Femur (tissue), 1 donor: ENCODE data around the gene IGF1R.

Source experiments
- DNase-seq: peaks from one replicate; pipeline ENCODE4 v3.0.0-alpha.2; 2017

The IGF1R gene

DNA sequence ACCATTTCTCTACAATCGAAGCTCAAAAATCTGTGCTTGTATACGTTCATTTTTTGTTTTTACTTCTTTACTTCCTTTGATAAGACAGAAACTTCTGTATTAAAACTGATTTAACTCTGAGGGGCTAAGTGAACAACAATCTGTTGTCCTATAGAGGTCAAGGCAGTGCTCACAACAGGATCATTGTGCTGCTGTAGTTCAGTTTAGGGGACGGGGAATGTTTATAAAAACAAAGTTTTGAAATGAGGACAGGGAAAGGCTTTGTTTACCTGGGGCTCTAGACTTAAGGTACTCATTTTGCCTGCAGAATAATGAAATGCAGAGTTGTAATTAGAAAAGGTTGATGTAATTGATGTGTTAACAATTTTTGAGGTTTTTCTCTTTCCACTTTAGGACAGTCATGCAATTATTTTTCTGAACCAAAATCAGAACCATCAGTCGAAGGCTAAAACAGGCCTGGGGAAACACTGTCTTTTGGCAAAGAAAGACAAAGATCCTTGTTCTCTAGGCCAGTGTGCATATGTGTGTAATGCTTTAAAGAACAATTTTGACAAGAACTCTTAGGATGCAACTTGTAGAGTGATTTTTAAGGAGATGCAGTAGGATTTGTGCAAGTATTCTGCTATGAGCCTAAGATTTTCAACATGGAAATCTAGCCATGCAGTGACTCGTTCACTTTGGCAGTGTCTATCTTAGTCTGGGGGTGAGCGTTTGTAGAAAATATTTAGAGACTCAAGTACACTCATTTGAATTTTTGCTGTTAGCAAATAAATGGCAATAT is 194.0 kb downstream of the IGF1R start:
- DNase-seq = no peak

DNA sequence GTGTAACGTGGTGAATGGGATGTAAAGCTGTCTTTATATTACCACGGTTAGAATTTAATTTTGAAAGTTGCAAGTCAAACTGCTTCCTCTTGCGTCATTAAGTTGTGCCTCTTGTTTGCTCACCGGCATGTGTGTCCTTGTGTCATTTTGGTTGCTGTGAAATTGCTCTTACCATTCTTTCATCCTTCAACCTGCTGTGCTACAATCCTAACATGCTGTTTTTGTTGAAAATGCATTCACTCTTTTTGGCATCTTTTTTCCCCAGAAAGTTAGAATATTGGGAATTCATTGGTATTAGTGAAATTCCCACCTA is 194.6 kb downstream of the IGF1R start:
- DNase-seq = no peak

DNA sequence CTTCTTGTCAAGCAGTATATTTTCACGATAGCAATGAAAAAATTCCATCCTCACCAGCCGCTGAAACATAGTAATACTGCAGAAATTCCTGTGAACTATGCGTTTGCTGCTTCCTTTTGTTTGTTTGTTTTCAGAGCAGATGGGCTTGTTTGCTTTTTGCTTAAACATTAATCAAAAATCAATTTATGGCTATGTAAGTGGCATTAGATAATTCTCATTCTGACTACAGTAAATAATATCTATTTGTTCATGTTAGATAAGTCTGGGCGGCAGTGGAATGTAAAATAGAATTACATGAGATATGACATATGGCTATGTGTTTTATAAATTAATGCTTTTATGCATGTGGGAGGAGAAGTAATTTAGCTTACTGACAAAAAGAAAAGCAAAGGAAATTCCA is 195.5 kb downstream of the IGF1R start:
- DNase-seq = no peak

DNA sequence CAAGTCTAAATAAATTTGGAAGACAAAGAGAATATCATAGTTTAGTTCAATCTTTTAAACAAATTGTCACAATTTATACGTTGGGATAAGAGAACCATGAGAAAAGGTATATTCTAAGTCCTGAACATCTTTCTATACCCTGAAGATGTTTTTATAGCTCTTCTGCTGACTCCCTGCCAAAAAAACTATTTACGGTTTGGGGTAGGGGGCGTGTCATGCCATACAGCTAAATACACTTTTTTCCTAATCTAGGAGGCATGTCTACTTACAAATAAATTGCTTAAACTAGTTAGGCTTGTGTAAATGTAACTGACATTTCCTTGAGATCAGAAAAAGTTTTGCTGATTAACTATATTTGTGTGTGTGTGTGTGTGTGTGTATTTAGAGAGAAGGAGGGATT is 195.9 kb downstream of the IGF1R start:
- DNase-seq = no peak

DNA sequence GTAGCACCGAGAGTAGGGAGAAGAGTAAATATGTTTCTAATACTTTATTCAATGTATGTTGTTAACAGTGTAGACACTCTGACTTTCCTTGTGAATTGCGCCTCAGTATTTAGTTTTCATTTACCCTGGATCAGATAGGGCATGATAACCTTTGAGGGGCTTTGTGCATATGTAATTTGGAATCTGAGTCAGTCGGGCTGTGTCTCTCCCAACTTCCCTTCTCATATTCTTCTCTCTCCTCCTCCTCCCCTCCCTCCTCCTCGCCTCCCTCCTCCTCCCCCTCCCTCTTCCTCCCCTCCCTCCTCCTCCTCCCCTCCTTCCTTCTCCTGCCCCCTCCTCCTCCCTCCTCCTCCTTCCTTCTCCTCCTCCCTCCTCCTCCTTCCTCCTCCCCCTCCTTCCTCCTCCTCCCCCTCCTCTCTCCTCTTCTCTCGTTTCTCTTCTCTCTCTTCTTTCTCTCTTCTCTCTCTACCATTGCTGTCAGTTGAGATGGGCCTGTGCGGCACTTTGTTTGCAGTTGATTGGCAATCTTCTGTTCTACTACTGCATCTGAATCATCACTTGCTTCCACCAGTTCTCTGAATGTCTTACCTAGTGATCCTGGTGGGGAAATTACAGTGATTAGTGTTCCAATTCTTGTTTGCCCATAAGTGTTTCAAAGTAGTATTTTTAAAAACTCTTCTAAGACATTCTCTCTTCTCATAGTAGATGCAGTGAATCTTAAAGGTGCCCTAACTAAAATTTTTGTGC is 197.0 kb downstream of the IGF1R start:
- DNase-seq = no peak

DNA sequence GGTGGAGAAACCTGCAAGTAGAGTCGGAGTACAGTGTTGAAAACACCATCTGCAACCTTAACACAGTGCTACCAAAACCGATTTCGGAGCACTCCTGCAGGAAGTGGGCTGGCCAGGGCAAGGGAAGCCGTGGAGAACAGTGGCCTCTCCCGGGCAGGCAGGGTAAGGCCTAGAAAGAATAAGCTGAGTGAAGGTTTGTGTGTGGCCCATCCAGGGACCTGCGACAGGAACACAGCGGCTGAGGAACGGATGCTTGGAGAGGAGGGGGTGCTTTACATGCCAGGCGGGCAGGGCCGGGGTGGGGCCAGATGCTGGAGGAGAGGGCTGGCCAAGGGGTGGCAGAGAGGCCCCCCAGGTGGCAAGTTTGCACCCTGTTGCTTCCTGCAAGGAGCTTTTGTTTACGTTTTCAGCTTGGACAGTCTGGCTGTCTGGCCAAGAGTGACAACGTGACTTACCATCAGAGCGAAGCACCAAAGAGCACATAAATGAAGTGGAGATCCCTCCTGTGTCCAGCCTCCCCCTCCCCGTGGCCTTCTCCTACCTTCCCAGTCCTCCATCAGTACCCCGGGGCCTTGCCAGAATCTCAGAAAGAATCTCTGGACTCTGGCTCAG is 202.7 kb downstream of the IGF1R start:
- peak; percentile 81 for DNase-seq

DNA sequence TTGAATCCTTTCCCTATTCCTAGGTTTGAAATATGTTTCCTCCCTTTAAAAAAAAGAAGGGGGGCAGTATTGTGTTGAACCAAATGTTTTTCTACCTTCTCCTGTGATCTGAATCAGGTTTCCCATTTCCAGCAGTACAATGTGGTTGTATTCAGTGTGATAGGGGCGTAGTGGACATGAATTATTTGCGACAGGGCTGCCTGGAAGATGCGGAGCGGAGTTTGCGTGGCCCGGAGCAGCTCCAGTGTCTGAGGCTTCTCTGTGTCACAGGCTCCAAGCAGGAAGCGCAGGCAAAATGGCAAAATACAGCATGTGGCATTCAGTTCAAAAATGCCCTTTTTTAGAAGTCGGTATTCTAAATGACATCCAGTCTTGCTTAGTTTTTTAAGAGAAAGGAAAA is 204.8 kb downstream of the IGF1R start:
- peak; percentile 94 for DNase-seq

DNA sequence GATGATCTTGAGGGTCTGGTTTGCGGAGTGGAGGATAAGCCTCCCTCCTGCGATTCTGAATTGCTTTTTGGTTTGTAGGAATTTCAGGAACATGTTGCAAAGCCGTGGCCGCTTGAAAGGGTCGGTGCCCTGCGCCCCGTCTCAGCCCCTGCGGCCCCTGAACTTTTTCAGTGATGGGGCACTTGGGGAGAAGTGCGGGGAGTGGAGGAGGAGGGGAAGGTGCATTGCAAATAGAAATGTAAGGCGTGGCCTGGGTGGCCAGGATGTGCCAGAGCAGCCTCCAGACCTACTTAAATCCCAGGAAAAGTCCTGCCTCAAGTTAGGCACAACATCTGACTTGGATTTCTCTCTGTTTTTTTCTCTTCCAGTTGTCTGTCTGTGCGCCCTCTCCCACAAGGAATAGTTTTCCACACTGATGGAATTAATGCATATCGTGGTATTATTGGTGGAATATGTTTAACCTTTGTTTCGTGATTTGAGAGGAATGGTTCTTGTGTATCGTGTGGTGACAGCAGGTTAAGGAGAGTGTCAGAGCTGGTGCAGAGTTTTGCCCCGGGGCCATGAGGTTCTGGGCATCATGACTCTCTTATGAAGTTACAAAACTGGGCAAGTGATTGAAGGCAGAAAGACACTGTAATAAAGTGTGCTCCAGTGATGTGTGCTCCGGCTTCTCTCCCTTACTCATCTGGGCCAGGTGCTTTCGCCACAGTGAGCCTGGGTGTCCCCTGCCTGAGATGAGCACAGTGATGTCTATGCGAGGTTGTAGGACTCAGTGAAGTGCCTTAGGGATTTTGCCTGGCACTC is 205.5 kb downstream of the IGF1R start:
- DNase-seq = no peak

DNA sequence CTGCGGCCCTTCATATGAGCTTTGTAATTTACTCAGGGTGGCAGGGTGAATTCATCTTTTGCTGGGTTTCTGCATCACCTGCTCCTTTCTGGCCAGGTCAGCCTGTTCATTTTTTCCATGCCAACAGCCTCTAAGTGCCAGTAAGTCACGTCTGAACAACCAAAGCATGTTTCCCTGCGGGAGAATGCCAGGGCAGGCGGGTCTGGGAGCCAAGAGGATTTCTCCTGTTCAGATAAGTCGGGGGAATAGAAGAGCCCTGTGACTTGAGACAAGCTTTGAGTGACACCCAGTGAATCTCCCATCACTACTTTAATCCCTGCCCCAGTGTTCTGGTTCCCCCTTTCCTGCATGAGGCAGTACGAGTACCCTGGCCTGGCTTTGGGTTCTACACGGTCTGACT is 206.2 kb downstream of the IGF1R start:
- DNase-seq = no peak

DNA sequence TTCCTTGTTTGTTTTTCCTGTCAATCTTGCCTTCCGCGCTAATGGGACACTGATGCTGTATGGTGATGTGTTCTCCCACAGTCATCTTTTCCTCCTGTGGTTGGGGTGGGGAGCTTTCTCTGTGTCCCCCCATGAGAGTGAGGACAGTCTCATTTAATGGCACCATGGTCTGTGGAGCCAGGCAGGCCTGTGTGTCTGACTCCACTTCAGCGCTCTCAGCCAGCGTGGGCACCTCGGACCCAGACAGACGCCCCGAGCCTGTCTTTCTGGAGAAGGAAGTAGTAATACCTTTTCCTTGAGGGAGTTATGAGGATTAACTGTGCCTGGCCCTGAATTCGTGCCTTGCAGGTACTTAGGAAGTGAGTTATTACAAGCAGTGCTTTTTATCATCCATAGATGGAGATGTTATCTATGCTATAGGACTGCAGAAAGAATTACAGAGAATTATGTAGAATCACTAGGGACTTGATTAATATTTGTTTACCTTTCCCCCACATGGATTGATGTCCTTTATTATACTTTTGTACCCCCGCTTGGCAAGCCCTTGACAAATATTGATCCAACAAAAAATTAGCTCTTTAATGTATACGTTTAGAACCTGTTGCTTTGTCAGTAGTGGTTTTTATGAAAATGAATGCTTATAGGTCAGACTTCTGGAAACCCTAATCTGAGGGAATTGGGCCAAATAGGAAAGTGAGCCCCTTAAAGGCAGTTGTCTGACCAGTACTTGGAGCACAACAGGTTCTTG is 206.9 kb downstream of the IGF1R start:
- no peak for DNase-seq

DNA sequence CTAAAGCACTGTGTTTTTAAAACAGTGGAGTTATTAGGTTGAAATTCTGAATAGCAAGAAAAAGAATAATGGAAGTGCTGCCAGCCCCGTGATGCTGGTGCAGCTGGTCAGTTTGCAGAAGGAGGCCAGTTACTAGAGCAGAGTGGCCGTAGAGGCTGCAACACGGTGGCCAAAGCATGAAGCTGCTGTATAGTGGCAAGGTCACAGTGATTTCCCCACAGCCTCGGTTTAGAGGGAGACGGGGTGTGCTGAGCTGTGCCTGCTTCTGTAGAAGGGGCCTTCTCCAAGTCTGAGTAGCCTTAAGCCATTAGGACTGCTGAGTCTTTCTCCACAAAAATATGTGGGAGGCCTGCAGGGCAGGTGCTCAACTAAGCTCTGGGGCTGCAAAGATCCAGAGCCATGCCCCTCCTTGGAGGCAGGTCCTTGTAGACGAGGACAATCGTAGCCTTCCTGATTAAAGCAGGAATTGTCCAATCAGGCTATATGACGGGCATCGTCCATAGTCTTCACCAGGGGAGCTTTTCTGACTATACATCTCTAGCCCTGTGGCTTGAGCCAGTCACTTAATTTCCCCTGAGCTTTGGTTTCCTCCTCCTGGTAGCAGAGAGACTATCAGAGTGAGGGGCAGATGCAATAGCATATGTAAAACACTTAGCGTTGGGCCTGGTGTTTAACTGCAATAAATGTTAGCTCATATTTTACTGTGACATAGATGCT is 207.6 kb downstream of the IGF1R start:
- no peak for DNase-seq

DNA sequence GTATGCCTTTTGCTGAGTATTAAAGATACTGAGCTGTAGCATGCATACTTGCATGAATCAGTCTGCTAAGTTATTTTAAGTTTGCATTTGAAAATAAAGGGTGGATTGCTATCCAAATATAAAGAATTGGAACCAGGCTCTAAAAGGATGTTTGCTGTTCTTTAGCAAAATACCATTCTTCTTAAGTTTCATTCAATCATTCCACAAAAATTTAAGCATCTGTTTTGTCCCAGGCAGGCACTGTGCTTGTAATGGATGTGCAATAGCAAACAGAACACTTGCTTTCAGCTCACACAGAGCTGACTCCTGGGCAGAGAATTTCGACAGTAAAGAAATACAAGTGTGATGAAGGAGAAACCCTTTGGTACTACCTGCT is 208.2 kb downstream of the IGF1R start:
- no peak for DNase-seq

DNA sequence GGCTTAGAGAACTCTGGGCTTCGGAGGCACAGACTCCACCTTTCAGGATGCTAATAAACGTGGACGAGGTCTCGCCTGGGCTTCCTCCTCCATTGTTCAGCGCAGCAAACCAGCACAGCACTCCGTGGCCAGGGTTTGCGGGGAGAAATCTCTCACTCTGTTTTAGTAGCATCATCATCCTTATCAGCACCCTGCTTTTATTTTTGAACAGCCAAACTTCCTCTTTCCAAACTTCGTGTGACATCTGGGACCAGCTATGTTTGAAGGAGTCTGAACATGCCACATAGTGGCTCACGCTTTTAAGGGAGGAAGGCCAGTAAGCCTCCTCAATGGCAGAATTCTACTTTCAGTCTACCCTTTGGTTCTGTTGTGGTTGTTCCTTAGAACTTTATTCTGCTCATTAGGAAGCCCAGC is 210.3 kb downstream of the IGF1R start:
- DNase-seq = no peak

DNA sequence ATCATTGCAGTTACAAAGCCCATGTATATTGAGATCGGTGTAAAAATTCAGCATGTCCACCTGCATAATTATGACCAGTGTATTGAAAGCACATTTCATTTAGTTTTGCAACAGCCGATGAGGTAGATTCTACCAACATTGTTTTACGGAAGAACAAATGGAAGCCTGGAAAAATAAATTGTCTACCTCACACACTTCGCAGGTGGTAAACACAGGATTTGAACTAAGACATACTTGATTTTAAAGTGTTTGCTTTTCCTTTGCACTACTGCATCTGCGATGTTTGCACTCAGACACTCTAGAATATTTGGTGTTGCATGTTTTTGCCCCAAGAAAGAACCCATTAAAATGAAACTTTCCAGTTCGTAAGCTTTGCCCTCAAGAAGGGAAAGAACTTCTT is 210.8 kb downstream of the IGF1R start:
- no peak for DNase-seq

DNA sequence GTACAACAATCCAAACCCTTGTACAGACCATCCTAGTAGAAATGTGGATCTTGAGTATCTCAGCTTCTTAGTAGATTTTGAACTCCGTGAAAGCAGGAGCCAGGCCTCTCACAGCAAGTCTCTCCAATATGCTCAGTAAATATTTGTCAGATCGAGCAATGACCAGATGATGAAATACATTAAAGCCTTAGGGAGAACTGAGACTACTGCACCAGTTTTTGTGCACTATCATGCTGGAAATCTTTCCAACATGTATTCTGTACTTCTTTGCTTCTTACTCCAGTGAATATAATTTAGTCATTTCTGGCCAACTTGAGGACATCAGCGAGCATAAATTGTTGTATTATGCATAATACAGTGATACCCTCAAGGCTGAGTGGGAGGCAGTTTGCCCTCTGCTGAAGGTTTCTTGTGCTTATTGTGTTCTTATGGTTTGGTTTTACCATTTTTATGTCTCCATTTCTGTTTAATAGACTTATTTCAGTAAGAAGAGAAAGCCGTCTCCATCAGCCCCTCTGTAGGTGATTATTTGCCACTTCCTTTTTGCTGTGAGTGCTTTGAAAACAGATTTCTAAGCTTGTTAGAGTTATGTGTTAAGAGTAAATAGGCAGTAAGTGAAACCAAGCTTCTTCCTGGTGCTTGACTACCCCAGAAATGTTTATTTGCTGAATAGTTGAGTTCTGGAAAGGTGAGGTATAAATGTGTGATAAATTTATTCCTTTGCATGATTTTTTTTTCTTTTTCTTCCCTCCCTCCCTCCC is 212.1 kb downstream of the IGF1R start:
- no peak for DNase-seq

DNA sequence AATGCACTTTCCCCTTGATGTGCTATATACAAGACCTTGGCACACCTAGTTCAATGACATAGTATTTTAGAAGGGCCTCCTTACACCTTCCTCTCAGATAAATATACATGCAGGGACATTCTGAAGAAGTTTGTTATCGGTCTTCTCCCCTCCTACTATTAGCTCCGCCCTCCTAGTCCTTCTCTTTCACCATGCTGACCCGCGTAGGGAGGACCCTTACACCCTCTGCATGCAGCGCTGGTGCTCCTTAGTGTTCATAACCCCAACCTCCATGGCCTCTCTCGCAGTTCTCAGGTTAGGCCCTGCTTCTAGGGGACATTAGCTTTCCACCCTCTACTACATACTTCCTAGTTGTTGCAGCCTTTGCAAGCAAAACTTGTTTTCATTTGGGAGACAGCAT is 212.8 kb downstream of the IGF1R start:
- no peak for DNase-seq

DNA sequence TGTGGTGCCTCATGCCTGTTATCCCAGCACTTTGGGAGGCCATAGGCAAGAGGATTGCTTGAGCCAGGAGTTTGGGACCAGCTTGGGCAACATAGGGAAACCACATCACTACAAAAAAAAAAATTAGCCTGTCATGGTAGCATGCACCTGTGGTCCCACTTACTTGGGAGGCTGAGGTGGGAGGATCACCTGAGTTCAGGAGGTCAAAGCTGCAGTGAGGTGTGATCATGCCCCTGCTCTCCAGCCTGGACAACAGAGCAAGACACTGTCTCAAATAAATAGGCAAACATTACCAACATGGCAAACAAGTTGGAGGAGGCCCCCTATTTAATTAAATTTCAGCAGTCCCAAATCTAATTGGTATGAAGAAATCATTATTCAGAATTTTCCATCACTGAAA is 215.6 kb downstream of the IGF1R start:
- no peak for DNase-seq

DNA sequence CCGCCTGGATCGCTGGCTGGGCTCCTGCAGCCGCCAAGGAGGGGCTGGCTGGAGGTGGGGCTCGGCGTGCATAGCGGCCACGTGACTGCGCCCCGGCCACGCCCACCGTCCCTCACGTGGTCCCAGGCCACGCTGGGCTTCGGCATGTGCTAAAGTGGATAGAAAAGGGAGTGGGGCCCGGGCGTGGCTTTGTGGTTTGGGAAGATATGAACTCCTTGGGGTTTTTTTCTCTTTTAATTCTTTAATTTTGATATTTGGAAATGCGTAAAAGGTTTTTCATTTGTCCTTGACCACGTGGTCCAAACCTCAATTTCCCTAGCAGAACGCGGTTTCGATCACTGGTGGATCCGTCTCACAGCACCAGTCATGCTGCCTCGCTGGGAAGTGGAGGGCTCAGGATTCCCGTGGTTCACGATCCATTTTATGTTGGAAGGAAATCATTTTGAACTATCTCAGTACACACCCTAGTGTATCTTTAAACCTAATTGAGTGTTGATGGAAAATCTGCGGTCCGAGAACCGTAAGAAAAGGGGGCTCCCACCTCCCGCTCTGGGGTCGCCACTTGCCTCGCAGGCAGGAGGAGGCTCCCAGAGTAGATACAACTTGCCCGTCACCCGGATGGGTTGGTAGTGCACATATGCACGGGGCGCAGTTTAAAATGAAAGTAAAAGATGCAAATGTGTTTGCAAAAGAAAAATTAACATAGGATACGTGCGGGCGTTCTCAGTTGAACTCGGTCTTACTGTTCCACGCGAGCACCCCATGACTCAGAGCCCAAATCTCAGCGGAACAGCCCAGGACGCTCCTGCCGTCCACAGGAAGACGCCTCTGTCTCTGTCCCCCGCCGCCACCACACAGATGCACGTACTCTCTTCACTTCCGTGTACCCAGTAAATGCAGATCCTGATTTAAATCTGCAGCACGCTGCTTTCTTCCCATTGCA is 217.3 kb downstream of the IGF1R start:
- DNase-seq = peak; percentile 84

DNA sequence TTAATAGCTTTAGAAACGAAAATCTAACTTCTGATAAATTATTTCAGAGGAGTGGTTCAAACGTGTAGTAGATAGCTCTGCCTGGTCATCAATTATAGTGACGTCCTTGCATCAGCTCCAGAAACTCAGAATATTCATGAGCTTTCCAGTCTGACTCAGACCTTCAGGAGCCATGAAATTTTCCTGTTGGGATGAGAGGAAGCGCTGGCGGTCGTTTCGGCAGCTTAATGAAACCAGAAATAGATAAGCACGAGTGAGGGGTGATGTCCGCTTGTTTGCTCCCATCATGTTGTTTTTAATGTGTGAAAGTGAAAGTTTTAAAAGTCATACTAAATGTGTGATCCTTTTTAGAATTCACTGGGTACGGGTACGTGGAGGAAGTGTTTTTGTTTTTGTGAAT is 218.2 kb downstream of the IGF1R start:
- no peak for DNase-seq

DNA sequence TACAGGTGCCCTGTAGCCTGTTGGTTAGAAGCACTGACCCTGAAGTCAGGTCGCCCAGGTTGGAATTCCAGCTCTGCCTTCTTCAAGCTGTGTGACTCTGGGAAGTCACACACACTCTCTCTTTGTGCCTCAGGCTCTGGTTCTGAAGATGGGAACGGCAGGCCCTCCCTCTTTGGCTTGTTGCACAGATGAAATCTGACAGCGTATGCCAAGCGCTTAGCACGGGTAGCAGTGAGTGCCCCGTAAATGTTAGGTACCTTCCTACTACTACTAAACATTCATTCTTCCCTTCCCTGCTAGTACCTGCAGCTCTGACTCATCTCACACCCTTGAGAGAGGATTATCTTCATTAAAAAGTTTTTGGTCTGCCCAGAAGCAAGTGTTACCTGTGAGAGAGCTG is 220.2 kb downstream of the IGF1R start:
- no peak for DNase-seq
